Uterus (tissue), 2 donors: ENCODE results near the gene PTPRM.

ENCODE experiments used
- CTCF ChIP-seq, 4 experiments: fragments of 200-600 bp in 2 of 4; fragments of 450-650 bp in 2 of 4; sonication (generic) in 2 of 4; IDR thresholded peaks; one replicate each; pipeline ENCODE4 v1.5.1; 2016 to 2019; ENCODE audit warnings: antibody characterized with exemption in 4 of 4, mild to moderate bottlenecking in 2 of 4, moderate library complexity in 1 of 4
- POLR2A ChIP-seq, 2 donors: fragments of 450-650 bp; IDR thresholded peaks; one replicate each; pipeline ENCODE4 v1.6.1; 2016; ENCODE audit warnings: antibody characterized with exemption in 2 of 2, mild to moderate bottlenecking in 1 of 2, moderate library complexity in 1 of 2

- TF ChIP-seq CTCF (IDR thresholded peaks at IDR 0.05) (no peak), POLR2A (IDR thresholded peaks at IDR 0.05) (no peak)
These were observed 383.4 kb downstream of the PTPRM start for GRCh38 chr18:7950380-7951136.
